ENCODE measurements around the gene ATM.

DNA sequence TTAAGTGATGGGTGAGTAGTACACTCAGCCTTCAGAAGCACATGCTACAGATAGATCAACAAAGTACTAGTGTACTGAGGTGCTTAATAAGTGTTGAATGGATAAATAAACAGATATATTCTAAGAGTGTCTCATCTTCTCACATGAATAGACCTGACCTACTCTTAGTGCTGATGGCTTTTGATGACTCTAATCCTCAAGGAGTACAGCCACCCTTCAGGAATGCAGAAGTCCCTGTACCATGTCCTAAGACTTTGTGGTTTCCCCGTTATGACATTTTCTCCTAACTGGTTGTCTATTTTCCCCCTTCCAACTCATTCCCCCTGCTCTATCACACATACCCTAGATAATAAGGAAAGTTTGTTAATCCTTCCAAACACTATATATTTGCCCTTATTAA is 182.8 kb downstream of the ATM start:
- TF ChIP-seq, protein P1, sequence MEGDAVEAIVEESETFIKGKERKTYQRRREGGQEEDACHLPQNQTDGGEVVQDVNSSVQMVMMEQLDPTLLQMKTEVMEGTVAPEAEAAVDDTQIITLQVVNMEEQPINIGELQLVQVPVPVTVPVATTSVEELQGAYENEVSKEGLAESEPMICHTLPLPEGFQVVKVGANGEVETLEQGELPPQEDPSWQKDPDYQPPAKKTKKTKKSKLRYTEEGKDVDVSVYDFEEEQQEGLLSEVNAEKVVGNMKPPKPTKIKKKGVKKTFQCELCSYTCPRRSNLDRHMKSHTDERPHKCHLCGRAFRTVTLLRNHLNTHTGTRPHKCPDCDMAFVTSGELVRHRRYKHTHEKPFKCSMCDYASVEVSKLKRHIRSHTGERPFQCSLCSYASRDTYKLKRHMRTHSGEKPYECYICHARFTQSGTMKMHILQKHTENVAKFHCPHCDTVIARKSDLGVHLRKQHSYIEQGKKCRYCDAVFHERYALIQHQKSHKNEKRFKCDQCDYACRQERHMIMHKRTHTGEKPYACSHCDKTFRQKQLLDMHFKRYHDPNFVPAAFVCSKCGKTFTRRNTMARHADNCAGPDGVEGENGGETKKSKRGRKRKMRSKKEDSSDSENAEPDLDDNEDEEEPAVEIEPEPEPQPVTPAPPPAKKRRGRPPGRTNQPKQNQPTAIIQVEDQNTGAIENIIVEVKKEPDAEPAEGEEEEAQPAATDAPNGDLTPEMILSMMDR (IDR thresholded peaks at IDR 0.05), result no peak
- TF ChIP-seq POLR2A (IDR thresholded peaks at IDR 0.05) (no peak), POLR2AphosphoS5 (IDR thresholded peaks at IDR 0.05) (no peak), EP300 (IDR thresholded peaks at IDR 0.05; ENCODE audit: low read depth) (no peak)
